Brain pericyte (primary cell): Measurements from ENCODE around the gene SHC3.

Source experiments
- DNase-seq: peaks from one replicate; pipeline ENCODE4 v3.0.0-alpha.2; 2012; ENCODE audit warnings: low read depth, low spot score

SHC3 gene

GRCh38 chr9:89185980-89186379 lies 7.4 kb upstream of the SHC3 start:
- no peak for DNase-seq

- DNase-seq = no peak
Observed at GRCh38 chr9:89183146-89183545, 4.5 kb upstream of the SHC3 start.

GRCh38 chr9:89182369-89182768 lies 3.8 kb upstream of the SHC3 start:
- no peak for DNase-seq

GRCh38 chr9:89179895-89180734 lies 1.5 kb upstream of the SHC3 start:
- peak; percentile 83 for DNase-seq

- DNase-seq = no peak
Observed at GRCh38 chr9:89179540-89179894, 899 bp upstream of the SHC3 start.

GRCh38 chr9:89178830-89179539 lies 367 bp upstream of the SHC3 start:
- DNase-seq = no peak

GRCh38 chr9:89177012-89177943 lies 1.3 kb downstream of the SHC3 start:
- no peak for DNase-seq

GRCh38 chr9:89175828-89176261 lies 2.8 kb downstream of the SHC3 start:
- DNase-seq = no peak

- DNase-seq = no peak
Observed at GRCh38 chr9:89174291-89174690, 4.3 kb downstream of the SHC3 start.

- DNase-seq = no peak
Observed at GRCh38 chr9:89173072-89173471, 5.5 kb downstream of the SHC3 start.

- no peak for DNase-seq
Observed at GRCh38 chr9:89172398-89172797, 6.2 kb downstream of the SHC3 start.

- no peak for DNase-seq
Observed at GRCh38 chr9:89171693-89172092, 6.9 kb downstream of the SHC3 start.

GRCh38 chr9:89171231-89171630 lies 7.4 kb downstream of the SHC3 start:
- DNase-seq = no peak

GRCh38 chr9:89168901-89169813 lies 9.5 kb downstream of the SHC3 start:
- no peak for DNase-seq

- no peak for DNase-seq
Observed at GRCh38 chr9:89167788-89168187, 10.8 kb downstream of the SHC3 start.

GRCh38 chr9:89166852-89167251 lies 11.8 kb downstream of the SHC3 start:
- no peak for DNase-seq

- no peak for DNase-seq
Observed at GRCh38 chr9:89165880-89166279, 12.7 kb downstream of the SHC3 start.

- DNase-seq = no peak
Observed at GRCh38 chr9:89165341-89165740, 13.3 kb downstream of the SHC3 start.

GRCh38 chr9:89161221-89161620 lies 17.4 kb downstream of the SHC3 start:
- DNase-seq = no peak

- no peak for DNase-seq
Observed at GRCh38 chr9:89160806-89161205, 17.8 kb downstream of the SHC3 start.
